ENCODE measurements around the gene RPTOR.

Gene RPTOR

DNA sequence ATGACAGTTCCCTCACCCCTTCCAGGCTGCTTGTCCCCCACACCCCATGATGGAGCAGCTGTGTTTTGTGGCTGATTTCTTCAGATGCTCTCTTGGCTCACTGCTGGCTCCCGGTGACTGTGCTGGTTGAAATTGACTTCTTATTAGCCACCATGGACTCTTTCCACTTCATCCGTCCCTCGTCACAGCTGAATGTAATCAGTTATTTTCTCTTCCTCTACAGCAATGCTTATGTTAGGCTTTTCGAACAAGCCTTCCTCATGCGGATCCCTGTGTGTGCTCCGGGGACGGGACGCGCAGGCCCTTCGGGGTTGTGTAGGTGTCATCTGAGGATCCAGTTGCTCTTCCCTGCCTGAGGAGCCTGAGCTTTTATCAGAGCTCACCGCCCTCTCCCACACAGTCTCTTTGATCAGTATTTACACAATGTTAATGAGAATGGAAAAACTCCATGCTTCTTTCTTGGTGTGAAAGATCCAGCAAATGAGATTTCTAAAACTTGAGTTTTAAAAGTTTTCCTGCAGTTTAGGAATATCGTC lies 87.5 kb downstream of the RPTOR start:
- Histone ChIP-seq H3K27ac (ENCODE audit: low read depth, low read length, poor library complexity, severe bottlenecking) (peak overlapping the region; percentile 18), H2AFZ (ENCODE audit: low read length) (no peak overlapping the region), H4K20me1 (ENCODE audit: insufficient read depth, low read length) (no peaks in the 10 kb centered on the region), H3K9ac (ENCODE audit: low read length) (no peak overlapping the region), H3K36me3 (ENCODE audit: insufficient read depth, low read length) (peaks cover 9% of the 10 kb centered on the region; the same call in 1 of the 2 replicates), H3K79me2 (ENCODE audit: insufficient read depth, low read length) (no peaks in the 10 kb centered on the region), H3F3A (ENCODE audit: insufficient read depth, low read length) (no peaks in the 10 kb centered on the region), H3K9me3 (ENCODE audit: low read length) (no peaks in the 10 kb centered on the region), H3K4me1 (ENCODE audit: insufficient read depth, low read length, severe bottlenecking) (peaks cover 19% of the 10 kb centered on the region), H3K4me3 (ENCODE audit: low read depth, low read length, poor library complexity, severe bottlenecking) (no peak overlapping the region), H3K9me2 (ENCODE audit: low read depth, low read length) (no peaks in the 10 kb centered on the region), H3K4me2 (ENCODE audit: low read length) (no peak overlapping the region), H3K27me3 (ENCODE audit: insufficient read depth, low read length) (no peaks in the 10 kb centered on the region)
- TF ChIP-seq, protein P1, sequence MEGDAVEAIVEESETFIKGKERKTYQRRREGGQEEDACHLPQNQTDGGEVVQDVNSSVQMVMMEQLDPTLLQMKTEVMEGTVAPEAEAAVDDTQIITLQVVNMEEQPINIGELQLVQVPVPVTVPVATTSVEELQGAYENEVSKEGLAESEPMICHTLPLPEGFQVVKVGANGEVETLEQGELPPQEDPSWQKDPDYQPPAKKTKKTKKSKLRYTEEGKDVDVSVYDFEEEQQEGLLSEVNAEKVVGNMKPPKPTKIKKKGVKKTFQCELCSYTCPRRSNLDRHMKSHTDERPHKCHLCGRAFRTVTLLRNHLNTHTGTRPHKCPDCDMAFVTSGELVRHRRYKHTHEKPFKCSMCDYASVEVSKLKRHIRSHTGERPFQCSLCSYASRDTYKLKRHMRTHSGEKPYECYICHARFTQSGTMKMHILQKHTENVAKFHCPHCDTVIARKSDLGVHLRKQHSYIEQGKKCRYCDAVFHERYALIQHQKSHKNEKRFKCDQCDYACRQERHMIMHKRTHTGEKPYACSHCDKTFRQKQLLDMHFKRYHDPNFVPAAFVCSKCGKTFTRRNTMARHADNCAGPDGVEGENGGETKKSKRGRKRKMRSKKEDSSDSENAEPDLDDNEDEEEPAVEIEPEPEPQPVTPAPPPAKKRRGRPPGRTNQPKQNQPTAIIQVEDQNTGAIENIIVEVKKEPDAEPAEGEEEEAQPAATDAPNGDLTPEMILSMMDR (IDR thresholded peaks at IDR 0.05; ENCODE audit: low read length), result no peak
- TF ChIP-seq EZH2 (IDR thresholded peaks at IDR 0.05; ENCODE audit: borderline replicate concordance, low read length), result no peak

DNA sequence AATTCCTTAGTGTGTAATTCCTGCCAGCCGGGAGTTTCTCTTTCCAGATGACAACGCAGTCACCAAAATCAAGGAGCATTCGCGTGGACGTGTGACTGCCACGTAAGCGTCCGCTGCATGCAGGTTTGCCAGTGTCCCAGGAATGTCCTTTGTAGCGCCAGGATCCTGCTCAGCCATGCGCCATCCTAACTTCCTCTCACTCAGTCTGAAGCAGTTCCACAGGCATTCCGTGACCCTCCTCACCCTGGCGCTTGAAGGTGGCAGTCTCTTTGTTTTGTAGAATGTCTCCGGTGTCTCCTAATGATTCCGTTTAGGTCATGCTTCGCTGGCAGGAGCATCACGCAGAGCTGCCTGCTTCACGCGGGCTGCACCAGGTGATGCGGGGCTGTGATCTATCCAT lies 88.6 kb downstream of the RPTOR start:
- Histone ChIP-seq H3K79me2 (ENCODE audit: insufficient read depth, low read length) (no peaks in the 10 kb centered on the region), H3K27ac (ENCODE audit: low read depth, low read length, poor library complexity, severe bottlenecking) (no peak overlapping the region), H3K4me1 (ENCODE audit: insufficient read depth, low read length, severe bottlenecking) (peaks cover 30% of the 10 kb centered on the region), H3F3A (ENCODE audit: insufficient read depth, low read length) (no peaks in the 10 kb centered on the region), H3K9me3 (ENCODE audit: low read length) (no peaks in the 10 kb centered on the region), H3K4me2 (ENCODE audit: low read length) (no peak overlapping the region), H3K4me3 (ENCODE audit: low read depth, low read length, poor library complexity, severe bottlenecking) (no peak overlapping the region), H2AFZ (ENCODE audit: low read length) (no peak overlapping the region), H3K9ac (ENCODE audit: low read length) (no peak overlapping the region), H3K36me3 (ENCODE audit: insufficient read depth, low read length) (peaks cover 2% of the 10 kb centered on the region; the same call in 1 of the 2 replicates), H3K27me3 (ENCODE audit: insufficient read depth, low read length) (no peaks in the 10 kb centered on the region), H4K20me1 (ENCODE audit: insufficient read depth, low read length) (no peaks in the 10 kb centered on the region), H3K9me2 (ENCODE audit: low read depth, low read length) (no peaks in the 10 kb centered on the region)
- no peak for TF ChIP-seq EZH2 (IDR thresholded peaks at IDR 0.05; ENCODE audit: borderline replicate concordance, low read length)
- TF ChIP-seq, protein P1 (IDR thresholded peaks at IDR 0.05; ENCODE audit: low read length), result no peak

DNA sequence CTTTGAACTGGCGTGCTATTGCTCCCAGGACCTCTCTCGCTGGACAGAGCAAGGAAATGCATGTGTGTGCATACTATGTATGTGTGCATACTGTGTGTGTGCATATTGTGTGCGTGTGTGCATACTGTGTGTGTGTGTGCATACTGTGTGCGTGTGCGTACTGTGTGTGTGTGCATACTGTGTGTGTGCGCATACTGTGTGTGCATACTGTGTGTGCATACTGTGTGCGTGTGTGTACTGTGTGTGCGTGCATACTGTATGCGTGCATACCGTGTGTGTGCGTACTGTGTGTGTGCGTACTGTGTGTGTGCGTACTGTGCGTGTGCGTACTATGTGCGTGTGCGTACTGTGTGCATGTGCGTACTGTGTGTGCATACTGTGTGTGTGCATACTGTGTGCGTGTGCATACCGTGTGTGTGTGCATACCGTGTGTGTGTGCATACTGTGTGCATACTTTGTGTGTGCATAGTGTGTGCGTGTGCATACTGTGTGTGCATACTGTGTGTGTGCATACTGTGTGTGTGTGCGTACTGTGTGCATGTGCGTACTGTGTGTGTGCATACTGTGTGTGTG lies 89.4 kb downstream of the RPTOR start:
- H3K9me2 ChIP-seq (ENCODE audit: low read depth, low read length), result no peaks in the 10 kb centered on the region
- no peak overlapping the region for H3K4me2 ChIP-seq (ENCODE audit: low read length)
- H3K9ac ChIP-seq (ENCODE audit: low read length), result no peak overlapping the region
- H3K36me3 ChIP-seq (ENCODE audit: insufficient read depth, low read length), result no peaks in the 10 kb centered on the region; the same call in 1 of the 2 replicates
- peaks cover 34% of the 10 kb centered on the region for H3K4me1 ChIP-seq (ENCODE audit: insufficient read depth, low read length, severe bottlenecking)
- no peaks in the 10 kb centered on the region for H4K20me1 ChIP-seq (ENCODE audit: insufficient read depth, low read length)
- no peak for TF ChIP-seq EZH2 (IDR thresholded peaks at IDR 0.05; ENCODE audit: borderline replicate concordance, low read length)
- TF ChIP-seq, protein P1 (IDR thresholded peaks at IDR 0.05; ENCODE audit: low read length), result no peak
- no peaks in the 10 kb centered on the region for H3K27me3 ChIP-seq (ENCODE audit: insufficient read depth, low read length)
- no peak overlapping the region for H2AFZ ChIP-seq (ENCODE audit: low read length)
- H3K27ac ChIP-seq (ENCODE audit: low read depth, low read length, poor library complexity, severe bottlenecking), result no peak overlapping the region
- no peak overlapping the region for H3K4me3 ChIP-seq (ENCODE audit: low read depth, low read length, poor library complexity, severe bottlenecking)
- H3K9me3 ChIP-seq (ENCODE audit: low read length), result no peaks in the 10 kb centered on the region
- H3K79me2 ChIP-seq (ENCODE audit: insufficient read depth, low read length), result no peaks in the 10 kb centered on the region
- no peaks in the 10 kb centered on the region for H3F3A ChIP-seq (ENCODE audit: insufficient read depth, low read length)

Data from OCI-LY1 (cell line).